Stimulated activated CD8-positive, alpha-beta memory T cell treated with anti-CD3 and anti-CD28 coated beads, Interleukin-7, amount 100 ng/mL, for 4 hours (primary cell): ENCODE results near the gene FRY.

Source experiments
- DNase-seq, 2 donors: peaks; one replicate each; pipeline ENCODE4 v3.0.0-alpha.2; 2020; ENCODE audit warnings: low read depth in 2 of 2

FRY gene

GRCh38 chr13:32134241-32135055, 102.9 kb downstream of the FRY start:
- DNase-seq = no peak

- no peak for DNase-seq
These were observed 103.4 kb downstream of the FRY start for GRCh38 chr13:32135056-32135390.

- DNase-seq = no peak
These were observed 104.1 kb downstream of the FRY start for GRCh38 chr13:32135655-32136054.

DNA sequence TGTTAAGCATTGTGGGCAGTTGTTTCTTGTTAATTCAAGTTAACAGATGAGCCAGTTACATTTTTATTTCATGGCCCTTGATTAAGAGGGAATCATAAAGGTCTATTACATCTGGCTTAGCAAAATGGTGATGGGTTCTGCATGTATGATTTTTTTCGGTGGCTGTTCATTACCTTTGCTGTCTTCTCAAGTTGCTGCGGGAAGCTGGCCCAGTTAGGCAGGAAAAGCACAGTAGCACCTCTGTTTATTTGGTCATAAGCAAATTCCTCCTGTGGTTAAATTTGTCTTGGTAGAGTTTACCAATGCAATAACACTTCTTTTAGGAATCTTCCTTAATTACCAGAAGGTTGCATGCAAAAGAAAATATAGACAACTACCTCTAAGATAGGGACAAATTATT, 104.5 kb downstream of the FRY start:
- DNase-seq = no peak

GRCh38 chr13:32136716-32137115, 105.1 kb downstream of the FRY start:
- no peak for DNase-seq

DNA sequence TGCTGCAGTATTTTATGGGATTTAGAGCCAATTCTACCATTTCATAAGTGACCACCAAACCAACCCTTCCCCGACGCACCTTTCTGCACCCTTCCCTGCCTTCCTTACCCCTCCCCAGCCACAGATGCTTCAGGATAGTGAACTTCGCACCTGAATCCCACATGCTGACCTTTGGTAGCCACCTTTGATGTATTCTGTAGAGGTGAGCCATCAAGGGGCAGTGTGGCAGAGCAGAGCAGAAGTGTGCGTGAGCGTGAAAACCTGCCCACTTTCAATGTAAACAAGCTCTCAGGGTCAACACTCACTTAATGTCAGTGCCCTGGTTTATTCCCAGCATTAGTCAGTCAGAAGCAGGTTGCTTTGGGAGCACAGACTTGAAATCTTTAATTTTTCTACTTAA, 107.7 kb downstream of the FRY start:
- DNase-seq = no peak

DNA sequence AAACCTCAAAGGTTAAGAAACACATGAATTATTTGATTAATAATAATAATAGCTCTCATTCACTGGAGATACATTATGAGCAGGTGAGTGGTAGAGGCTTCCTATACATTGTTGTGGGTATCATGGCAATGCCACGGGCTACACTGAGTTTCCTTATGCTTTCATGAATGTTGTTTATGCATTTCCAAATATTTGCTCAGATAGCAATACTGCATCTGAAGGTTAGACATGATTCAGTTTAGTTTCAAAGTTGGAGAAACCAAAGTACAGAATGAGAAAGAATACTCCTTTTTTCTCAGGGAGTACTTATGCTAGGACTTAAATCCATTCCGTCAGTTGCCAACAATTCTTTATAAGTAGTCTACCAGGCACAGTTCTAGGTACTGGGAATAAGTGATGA, 108.5 kb downstream of the FRY start:
- DNase-seq = no peak

GRCh38 chr13:32141462-32141861, 109.9 kb downstream of the FRY start:
- DNase-seq = no peak

DNA sequence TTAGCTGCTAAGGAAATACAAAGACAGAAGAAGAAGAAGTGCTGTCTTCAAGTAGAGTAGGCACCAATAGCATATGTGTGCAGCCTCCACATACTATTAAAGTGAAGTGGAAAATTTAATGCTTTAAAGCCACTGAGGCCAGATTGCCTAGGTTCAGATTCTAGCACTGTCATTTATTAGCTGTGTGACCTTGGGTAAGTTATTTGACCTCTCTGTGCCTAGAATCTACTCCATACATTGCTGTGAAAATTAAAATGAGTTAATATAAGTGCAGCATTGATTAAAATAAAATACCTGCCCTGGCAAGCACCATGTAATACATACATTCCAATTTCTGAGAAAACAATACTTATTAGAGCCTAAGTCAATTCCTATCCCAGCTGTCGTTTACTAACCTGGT, 110.5 kb downstream of the FRY start:
- DNase-seq = no peak

DNA sequence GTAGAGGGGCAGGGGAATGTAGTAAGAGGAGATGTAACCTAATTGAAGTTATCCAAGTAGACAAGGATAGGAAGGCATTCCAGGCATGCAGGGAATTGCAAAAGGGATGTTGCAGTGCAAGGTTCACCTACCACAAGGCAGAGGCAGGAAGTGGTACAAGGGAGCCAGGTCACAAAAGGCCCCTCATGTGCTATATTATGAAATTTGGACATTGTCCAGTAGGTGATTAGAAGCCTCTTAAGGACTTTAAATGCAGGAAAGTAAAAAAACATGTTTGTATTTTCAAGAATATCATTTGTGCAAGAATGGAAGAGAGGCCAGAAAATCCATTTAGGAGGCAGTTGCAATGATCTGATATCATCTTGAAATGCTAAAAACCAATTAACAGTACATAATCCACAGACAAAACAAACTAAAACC, 111.4 kb downstream of the FRY start:
- DNase-seq = no peak

DNA sequence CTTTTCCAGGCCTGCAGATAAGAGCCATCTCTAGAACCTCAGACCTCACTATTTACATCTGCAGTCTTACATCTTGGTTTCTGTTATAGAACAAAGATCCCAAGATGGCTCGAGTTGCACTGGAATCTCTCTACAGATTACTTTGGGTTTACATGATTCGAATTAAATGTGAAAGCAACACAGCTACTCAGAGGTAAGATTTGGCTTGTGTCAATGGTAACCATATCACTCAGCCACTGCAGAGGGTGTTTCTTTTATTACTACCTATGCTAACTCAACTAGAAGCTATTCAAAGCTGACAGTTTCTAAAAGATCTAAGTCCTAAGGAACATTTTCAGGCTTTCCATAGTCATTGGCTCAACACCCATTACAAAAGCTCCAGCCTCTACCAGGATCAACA, 115.6 kb downstream of the FRY start:
- DNase-seq = no peak

GRCh38 chr13:32147976-32148375, 116.4 kb downstream of the FRY start:
- DNase-seq = no peak

- DNase-seq = no peak
These were observed 118.7 kb downstream of the FRY start for GRCh38 chr13:32150239-32150638.

GRCh38 chr13:32150794-32151193, 119.2 kb downstream of the FRY start:
- DNase-seq = no peak

DNA sequence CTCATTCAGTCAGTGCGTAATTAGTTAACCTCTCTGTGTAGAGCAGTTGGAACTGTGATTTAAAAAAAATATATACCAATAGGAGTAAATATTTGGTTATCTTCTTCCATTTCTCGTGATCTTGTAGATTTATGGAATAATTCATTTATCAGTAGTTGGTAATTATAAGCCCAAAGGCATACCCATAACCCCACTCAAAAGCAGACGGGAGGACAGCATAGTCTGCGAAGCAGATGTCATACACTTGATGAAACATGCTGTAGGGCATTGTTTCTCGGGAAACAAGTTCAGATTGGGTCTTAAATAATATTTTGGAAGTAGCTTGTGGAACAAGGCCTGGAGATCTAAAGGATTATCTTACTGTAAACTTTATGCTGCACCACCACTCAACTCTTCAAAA, 119.7 kb downstream of the FRY start:
- no peak for DNase-seq

DNA sequence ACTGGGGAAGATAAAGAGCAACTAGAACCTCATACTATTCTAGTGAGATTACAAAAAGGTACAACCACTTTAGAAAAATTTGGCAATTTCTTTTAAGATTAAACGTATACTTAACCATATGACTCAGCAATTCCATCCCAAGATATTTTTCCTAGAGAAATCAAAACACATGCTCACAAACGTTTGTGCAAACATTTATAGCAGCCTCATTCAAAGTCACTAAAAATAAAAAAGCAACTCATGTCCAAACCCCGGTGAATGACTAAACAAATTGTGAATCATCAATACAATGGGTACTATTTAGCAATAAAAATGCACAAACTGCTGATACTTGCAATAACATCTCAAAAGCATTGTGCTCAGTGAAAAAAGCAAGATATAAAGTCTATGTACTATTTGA, 121.5 kb downstream of the FRY start:
- no peak for DNase-seq

DNA sequence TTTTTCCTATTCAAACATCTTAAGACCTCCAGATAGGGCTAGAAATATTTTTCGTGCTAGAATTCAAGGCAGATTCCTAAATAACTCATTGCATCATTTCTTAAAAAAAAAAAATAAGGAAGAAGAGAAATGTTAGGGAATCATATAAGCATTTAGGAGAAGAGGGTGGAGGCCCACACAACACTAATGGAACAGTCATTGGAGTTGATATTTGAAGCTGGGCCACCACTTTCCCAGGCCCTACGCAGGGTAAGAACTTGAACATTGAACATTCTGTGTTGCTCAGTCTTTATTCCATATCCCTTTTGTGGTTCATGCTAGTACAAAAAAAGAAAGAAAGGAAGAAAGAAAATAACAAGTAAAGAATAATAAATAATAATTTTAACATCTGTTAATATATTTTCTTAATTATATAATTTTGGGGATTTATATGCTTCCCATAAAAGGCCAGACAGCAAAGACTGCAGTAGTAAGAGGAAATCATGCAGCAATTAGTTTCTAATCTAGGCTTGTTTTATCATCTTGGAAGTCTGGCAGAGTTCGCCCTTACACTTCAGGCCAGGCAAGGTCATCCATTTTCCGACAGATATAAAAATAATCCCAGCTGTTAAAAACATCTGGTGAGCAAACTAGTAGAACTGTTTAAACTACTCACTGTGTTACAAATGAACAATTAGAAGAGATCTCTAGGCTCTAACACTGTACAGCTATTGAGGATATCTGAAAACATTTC, 127.7 kb downstream of the FRY start:
- DNase-seq = no peak

- no peak for DNase-seq
These were observed 130.9 kb downstream of the FRY start for GRCh38 chr13:32162395-32163005.

DNA sequence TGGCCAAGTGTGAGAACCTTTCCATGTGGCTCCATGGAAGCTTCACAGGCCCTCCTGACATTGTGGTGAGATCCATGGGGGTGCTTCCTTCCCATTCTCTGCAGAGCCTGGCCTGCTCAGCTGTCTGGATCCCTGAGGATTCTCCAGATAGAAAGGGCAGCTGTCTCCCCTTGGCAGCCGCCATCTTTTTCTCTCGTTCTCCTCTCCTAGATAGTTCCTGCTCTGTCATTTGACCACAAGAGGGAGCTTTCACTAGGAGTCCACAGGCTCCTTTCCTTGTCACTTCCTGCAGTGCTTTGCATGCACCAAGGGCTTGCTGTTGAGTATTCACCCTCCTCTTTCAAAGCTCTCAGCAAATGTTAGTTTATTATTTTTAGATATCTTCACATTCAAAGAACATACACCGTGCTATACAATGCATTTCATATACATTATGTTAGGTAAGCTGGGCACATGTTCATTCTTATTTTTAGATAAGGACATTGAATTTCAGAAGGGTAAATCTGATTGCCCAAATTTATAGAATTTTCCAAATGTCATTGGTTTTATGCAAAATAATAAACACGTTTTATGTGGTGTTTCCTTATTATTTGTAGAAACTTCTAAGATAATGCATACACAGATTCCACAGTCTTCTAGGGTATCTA, 133.2 kb downstream of the FRY start:
- DNase-seq = no peak

DNA sequence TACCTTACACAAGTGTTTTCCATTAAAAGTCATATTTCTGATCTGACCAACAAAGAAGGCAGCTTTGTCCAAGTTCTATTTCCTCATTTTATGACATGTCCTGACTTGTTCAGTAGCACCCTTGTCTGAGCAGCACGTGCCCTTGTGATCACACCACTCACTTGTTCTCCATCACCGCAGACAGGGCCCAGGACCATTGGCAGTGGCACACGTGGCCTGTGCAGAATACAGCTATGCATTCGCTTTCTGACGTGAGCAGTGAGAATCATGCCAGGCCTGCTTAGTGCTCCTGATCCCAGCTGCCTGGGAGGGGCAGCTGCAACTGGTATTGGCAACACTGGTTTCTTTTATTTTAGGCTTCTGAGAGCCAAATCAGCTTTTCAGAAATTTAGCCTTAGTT, 134.2 kb downstream of the FRY start:
- DNase-seq = no peak

DNA sequence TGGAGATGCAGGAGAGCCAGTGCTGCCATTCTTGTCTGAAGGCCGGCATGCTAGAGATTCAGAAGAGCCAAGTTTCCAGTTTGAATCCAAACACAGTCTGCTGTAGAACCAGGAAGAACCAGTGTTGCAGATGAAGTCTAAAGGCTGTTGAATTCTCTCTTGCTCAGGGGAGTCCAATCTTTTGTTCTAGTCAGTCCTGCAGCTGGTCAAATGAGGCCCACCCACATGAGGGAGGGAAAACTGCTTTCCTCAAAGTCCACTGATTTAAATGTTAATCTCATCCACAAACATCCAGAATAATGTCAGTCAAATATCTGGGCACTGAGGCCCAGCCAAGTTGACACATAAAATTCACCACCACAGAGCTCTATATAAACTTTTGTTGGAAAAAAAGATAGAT, 136.6 kb downstream of the FRY start:
- DNase-seq = no peak

GRCh38 chr13:32170841-32171240, 139.3 kb downstream of the FRY start:
- no peak for DNase-seq

DNA sequence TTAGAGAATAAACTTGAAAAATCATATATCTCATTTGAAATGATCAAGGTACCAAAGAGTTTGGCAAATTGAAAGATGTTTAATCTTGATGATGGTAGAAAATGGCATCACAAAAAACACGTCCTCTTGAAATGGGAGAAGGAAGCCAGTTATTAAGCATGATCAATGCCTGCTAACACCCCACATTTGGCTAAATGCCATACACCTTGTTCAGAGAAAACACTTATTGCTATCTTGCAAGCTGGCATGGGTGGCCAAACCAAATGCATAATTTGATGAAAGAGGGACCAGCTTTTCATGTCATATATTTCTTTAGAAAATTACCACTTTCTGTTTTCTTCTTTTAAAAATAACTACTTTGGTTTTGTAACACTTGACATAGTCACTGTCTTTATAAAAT, 142.3 kb downstream of the FRY start:
- no peak for DNase-seq
